ENCODE results near the gene SMAD7. TPM values are rescaled to one million over a fixed set of nuclear protein-coding genes. Genes with fewer than 3 reads are reported as not detected.

The SMAD7 gene
- total RNA-seq, 4 donors from 2014 or later = 22.4 to 48.4 (median 29.3) TPM

DNA sequence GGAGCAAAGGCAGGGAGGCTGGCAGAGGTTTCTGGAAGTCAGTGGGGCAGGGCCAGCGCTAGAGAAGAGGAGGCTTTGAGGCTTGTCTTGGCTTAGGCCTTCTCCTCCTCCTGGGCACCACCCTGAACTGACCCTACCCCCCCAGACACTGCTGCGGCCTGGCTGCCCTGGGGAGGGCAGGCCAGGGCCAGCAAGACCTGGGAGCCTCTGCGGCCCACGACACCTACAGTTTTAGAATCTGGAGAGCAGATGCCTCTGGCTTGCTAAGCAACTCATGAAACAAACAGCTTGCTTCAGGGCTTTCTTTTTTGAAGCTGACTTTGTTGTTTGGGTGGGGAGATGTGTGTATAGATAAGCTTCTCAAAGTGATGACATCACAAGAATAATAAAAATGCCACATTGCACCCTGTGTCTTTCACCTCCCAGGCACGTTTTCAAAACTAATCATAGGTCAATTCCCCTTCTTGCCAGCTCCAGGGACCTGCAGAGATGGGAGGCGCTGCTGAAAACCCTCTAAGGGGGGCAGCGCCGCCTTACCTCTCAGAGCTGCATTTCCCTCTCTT is 46.2 kb upstream of the SMAD7 start:
- Histone ChIP-seq H3K4me1 (peaks cover 7 to 24% of the 10 kb centered on the region in 2 donors), H3K4me3 (no peak overlapping the region), H3K36me3 (no peaks in the 10 kb centered on the region), H3K27me3 (no peaks in the 10 kb centered on the region), H3K27ac (peak overlapping the region in 1 of 2 donors; percentile 41), H3K9me3 (no peaks in the 10 kb centered on the region)
- intact Hi-C loops (cut with DNase I; ENCODE audit: low total_unique reads) = no loop called here
- no peak for DNase-seq
- TF ChIP-seq POLR2A (IDR thresholded peaks at IDR 0.05) = no peak
- TF ChIP-seq, protein P1, sequence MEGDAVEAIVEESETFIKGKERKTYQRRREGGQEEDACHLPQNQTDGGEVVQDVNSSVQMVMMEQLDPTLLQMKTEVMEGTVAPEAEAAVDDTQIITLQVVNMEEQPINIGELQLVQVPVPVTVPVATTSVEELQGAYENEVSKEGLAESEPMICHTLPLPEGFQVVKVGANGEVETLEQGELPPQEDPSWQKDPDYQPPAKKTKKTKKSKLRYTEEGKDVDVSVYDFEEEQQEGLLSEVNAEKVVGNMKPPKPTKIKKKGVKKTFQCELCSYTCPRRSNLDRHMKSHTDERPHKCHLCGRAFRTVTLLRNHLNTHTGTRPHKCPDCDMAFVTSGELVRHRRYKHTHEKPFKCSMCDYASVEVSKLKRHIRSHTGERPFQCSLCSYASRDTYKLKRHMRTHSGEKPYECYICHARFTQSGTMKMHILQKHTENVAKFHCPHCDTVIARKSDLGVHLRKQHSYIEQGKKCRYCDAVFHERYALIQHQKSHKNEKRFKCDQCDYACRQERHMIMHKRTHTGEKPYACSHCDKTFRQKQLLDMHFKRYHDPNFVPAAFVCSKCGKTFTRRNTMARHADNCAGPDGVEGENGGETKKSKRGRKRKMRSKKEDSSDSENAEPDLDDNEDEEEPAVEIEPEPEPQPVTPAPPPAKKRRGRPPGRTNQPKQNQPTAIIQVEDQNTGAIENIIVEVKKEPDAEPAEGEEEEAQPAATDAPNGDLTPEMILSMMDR (IDR thresholded peaks at IDR 0.05) = no peak

DNA sequence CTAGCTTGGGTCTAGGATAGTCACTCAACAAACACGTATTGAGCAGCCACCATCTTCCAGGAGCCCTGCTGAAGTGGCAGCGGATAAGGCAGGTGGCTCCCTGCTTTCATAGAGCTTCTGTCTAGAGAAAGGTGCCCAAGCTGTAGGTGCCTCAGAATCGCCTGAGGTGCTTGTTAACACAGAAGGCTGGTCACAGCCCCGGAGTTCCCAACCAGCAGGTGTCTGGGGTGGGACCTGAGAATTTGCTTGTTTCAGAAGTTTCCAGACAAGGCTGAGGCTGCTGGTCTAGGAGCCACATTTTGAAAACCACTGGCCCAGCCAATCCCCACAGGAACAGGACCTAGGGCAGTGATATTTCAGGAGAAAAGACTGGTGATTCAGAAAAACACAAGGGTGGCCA is 45.3 kb upstream of the SMAD7 start:
- no peak overlapping the region for H3K27ac ChIP-seq
- no peaks in the 10 kb centered on the region for H3K9me3 ChIP-seq
- no peak overlapping the region for H3K4me3 ChIP-seq
- no peaks in the 10 kb centered on the region for H3K27me3 ChIP-seq
- no peaks in the 10 kb centered on the region for H3K36me3 ChIP-seq
- peaks cover 7 to 24% of the 10 kb centered on the region in 2 donors for H3K4me1 ChIP-seq
- intact Hi-C loops (cut with DNase I; ENCODE audit: low total_unique reads) = no loop called here
- TF ChIP-seq, protein P1 (IDR thresholded peaks at IDR 0.05) = no peak
- no peak for TF ChIP-seq POLR2A (IDR thresholded peaks at IDR 0.05)
- DNase-seq = no peak

DNA sequence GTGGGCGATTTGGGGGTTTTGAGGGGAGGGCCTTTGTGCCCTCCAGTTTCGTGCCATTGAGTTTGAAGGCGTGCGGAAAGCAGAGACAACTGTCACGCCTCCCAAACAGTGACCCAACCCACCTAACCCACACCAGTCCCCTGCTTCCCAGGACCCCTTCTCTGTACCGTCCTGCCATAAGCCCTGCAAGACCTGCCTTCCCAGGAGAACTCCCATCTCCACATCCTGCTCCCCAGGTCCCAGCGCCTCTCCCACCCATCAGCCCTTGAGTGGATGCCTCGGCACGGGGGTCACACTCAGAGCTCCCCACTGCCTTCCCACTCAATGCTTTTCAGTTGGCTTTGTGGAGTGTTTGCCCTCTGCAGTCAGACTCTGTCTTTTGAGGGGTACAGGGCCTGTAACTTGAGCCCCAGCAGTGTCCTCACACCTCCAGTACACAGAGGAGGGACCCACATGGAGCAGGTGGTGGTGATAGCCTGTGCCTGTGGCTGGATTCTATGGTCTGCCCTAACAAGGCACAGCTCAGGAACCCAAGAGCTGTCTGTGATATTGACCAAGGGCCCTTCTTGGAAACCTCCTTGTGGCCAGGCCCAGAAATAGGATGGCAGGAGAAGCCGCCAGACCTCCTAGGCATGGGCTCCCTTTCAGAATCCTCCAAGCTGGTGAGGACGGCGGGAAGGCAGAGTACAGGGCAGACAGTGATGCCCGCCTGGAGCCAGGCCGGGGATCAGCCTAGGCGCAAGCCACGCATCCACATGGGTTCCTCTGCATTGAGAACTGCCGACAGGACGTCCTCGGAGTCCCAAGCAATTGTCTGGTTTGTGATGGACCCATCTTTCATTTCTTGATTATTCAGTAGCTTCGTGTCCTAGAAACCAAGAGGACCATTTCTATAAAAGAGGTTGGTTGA is 44.4 kb upstream of the SMAD7 start:
- Histone ChIP-seq H3K4me1 (peaks cover 7 to 24% of the 10 kb centered on the region in 2 donors), H3K9me3 (no peaks in the 10 kb centered on the region), H3K27me3 (no peaks in the 10 kb centered on the region), H3K27ac (peak overlapping the region; percentile 45 to 77), H3K4me3 (no peak overlapping the region), H3K36me3 (no peaks in the 10 kb centered on the region)
- TF ChIP-seq, protein P1 (IDR thresholded peaks at IDR 0.05) = no peak
- no peak for TF ChIP-seq POLR2A (IDR thresholded peaks at IDR 0.05)
- intact Hi-C loops (cut with DNase I; ENCODE audit: low total_unique reads) = no loop called here
- no peak for DNase-seq

GRCh38 chr18:48994044-48994651 is 43.4 kb upstream of the SMAD7 start:
- Histone ChIP-seq H3K4me1 (peaks cover 7 to 29% of the 10 kb centered on the region in 2 donors), H3K36me3 (no peaks in the 10 kb centered on the region), H3K27ac (peak overlapping the region; percentile 45 to 77), H3K27me3 (no peaks in the 10 kb centered on the region), H3K4me3 (no peak overlapping the region), H3K9me3 (no peaks in the 10 kb centered on the region)
- DNase-seq = peak; percentile 63 to 76
- intact Hi-C loops (cut with DNase I; ENCODE audit: low total_unique reads) = no loop called here
- TF ChIP-seq, protein P1 (IDR thresholded peaks at IDR 0.05) = no peak
- no peak for TF ChIP-seq POLR2A (IDR thresholded peaks at IDR 0.05)

GRCh38 chr18:48993586-48993985 is 42.8 kb upstream of the SMAD7 start:
- peak overlapping the region; percentile 45 to 77 for H3K27ac ChIP-seq
- no peaks in the 10 kb centered on the region for H3K9me3 ChIP-seq
- no peak for TF ChIP-seq POLR2A (IDR thresholded peaks at IDR 0.05)
- TF ChIP-seq, protein P1 (IDR thresholded peaks at IDR 0.05) = no peak
- no peak overlapping the region for H3K4me3 ChIP-seq
- DNase-seq = no peak
- intact Hi-C loops (cut with DNase I; ENCODE audit: low total_unique reads) = no loop called here
- H3K36me3 ChIP-seq = no peaks in the 10 kb centered on the region
- no peaks in the 10 kb centered on the region for H3K27me3 ChIP-seq
- peaks cover 7 to 29% of the 10 kb centered on the region in 2 donors for H3K4me1 ChIP-seq
